ENCODE measurements around the gene TM4SF4. TPM values are rescaled to one million over a fixed set of nuclear protein-coding genes. Genes with fewer than 3 reads are reported as not detected.

TM4SF4 gene
- total RNA-seq, 2 donors from 2014 or later: 1.1 to 4.5 TPM

DNA sequence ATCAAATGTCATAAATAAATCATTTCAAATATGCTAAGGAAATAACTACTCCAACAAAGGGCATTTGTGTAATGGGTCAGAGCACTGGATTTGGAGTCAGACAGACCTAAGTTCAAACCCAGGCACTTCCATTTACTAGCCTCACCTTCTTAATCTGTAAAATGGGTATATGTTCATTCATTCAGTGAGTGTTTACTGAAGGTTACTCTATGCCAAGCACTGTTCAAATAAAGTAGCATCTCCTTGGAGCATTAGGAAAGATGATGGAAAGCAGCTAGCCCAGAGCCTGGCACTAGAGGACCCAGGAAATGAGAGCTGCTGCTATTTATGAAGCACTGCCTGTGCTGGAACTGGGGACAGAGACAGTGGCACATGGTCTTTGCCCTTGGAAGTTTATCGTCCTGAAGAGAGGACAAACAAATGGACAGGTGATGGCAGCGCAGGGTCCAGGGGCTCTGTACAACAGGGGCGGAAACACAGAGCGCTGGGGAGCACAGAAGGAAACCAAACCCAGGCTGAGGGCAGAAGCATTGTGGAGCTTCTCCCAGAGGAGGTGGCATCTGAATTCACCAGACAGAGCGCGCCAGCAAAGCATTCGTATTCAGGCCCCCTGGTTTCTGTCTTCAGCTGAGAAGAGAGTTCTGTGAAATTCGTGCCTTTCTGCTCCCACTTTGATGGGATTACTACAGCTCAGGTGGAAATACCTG lies 19.0 kb downstream of the TM4SF4 start:
- DNase-seq: no peak

GRCh38 chr3:149494022-149494758 lies 19.7 kb downstream of the TM4SF4 start:
- H3K9me3 ChIP-seq: no peaks in the 10 kb centered on the region
- no peaks in the 10 kb centered on the region for H3K36me3 ChIP-seq
- H3K4me1 ChIP-seq: no peaks in the 10 kb centered on the region
- DNase-seq: peak; percentile 65
- H3K27me3 ChIP-seq: no peaks in the 10 kb centered on the region
- no peak overlapping the region for H3K9ac ChIP-seq (ENCODE audit: low read depth in 2 of 2, low read length in 2 of 2)
- no peak overlapping the region for H3K4me3 ChIP-seq
- no peak overlapping the region for H3K27ac ChIP-seq
- intact Hi-C loops (cut with DNase I): no loop called here
- TF ChIP-seq CTCF (IDR thresholded peaks at IDR 0.05): peak; percentile 70

More for the DNA sequence above, 19.0 kb downstream of the TM4SF4 start:
- Histone ChIP-seq H3K9me3 (no peaks in the 10 kb centered on the region), H3K27me3 (no peaks in the 10 kb centered on the region), H3K27ac (no peak overlapping the region), H3K9ac (ENCODE audit: low read depth in 2 of 2, low read length in 2 of 2) (no peak overlapping the region), H3K4me3 (no peak overlapping the region), H3K4me1 (no peaks in the 10 kb centered on the region), H3K36me3 (no peaks in the 10 kb centered on the region)
- intact Hi-C loops (cut with DNase I): no loop called here
- TF ChIP-seq CTCF (IDR thresholded peaks at IDR 0.05): no peak

GRCh38 chr3:149494759-149495580 lies 20.5 kb downstream of the TM4SF4 start:
- Histone ChIP-seq H3K9ac (ENCODE audit: low read depth in 2 of 2, low read length in 2 of 2) (no peak overlapping the region), H3K4me3 (no peak overlapping the region), H3K36me3 (no peaks in the 10 kb centered on the region), H3K9me3 (no peaks in the 10 kb centered on the region), H3K27ac (no peak overlapping the region), H3K4me1 (no peaks in the 10 kb centered on the region), H3K27me3 (no peaks in the 10 kb centered on the region)
- intact Hi-C loops (cut with DNase I): no loop called here
- DNase-seq: no peak
- TF ChIP-seq CTCF (IDR thresholded peaks at IDR 0.05): no peak

- no peak for DNase-seq
- no peak for TF ChIP-seq CTCF (IDR thresholded peaks at IDR 0.05)
- intact Hi-C loops (cut with DNase I): no loop called here
- H3K27me3 ChIP-seq: no peaks in the 10 kb centered on the region
- H3K4me1 ChIP-seq: no peaks in the 10 kb centered on the region
- no peak overlapping the region for H3K4me3 ChIP-seq
- no peaks in the 10 kb centered on the region for H3K36me3 ChIP-seq
- H3K9me3 ChIP-seq: no peaks in the 10 kb centered on the region
- H3K27ac ChIP-seq: no peak overlapping the region
- no peak overlapping the region for H3K9ac ChIP-seq (ENCODE audit: low read depth in 2 of 2, low read length in 2 of 2)
Measured at GRCh38 chr3:149495581-149496125, 21.2 kb downstream of the TM4SF4 start.

DNA sequence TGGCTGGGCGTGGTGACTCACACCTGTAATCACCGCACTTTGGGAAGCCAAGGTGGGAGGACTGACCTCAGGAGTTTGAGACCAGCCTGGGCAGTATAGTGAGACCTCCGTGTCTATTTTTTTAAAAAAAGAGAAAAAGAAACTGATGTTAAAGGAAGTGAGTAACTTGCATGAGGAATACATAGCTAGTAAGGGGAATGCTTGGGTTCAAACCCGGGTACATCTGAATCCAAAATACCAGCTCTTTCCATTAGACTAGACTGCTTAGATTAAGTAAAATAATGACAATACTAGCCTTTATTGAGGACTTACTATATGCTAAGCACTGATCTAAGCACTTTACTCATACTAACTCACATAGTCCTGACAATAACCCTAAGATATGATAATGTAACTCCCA lies 22.4 kb downstream of the TM4SF4 start:
- DNase-seq: no peak
- Histone ChIP-seq H3K9me3 (no peaks in the 10 kb centered on the region), H3K36me3 (no peaks in the 10 kb centered on the region), H3K4me1 (no peaks in the 10 kb centered on the region), H3K4me3 (no peak overlapping the region), H3K9ac (ENCODE audit: low read depth in 2 of 2, low read length in 2 of 2) (no peak overlapping the region), H3K27ac (no peak overlapping the region), H3K27me3 (no peaks in the 10 kb centered on the region)
- no peak for TF ChIP-seq CTCF (IDR thresholded peaks at IDR 0.05)
- intact Hi-C loops (cut with DNase I): no loop called here
